SW480 (cell line): ENCODE data around the gene MRPS14.
"Not testable (repeated sequence)": the region's sequence is repeated elsewhere in the genome, so short reads cannot be mapped to it uniquely, and the experiment has no call there.

Source experiments
- DNase-seq: peaks from one replicate; pipeline ENCODE4 v3.0.0-alpha.2; 2016; ENCODE audit warnings: low spot score

Gene MRPS14

DNA sequence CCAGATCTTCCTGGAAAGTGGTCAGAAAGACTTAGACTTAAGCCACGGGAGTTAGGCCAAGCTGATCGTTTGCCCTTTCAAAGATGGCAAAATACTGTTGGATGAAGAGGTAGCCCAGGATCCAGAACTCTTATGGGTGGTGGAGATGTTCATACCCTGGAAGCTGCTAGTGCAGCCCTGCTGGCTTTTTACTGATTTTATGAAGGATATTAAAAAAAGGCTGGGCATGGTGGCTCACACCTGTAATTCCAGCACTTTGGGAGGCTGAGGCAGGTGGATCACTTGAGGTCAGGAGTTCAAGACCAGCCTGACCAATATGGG lies 657 bp upstream of the MRPS14 start:
- not testable (repeated sequence) for DNase-seq

DNA sequence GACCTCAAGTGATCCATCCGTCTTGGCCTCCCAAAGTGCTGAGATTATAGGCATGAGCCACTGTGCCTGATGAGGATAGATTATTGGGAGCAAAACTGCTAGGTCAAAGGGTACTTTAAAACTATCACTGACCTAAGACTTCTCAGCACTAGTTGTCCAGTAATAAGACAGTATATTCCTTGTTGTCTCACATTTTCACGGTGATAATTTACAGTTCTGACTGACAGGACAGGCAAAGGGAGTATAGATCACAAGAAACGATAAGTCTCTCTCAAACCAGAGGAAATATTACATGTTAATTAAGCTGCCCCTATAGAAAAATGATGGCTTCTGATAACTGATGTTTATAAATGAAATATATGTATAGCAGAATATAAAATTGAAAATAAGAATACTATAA lies 3.7 kb downstream of the MRPS14 start:
- no peak for DNase-seq

DNA sequence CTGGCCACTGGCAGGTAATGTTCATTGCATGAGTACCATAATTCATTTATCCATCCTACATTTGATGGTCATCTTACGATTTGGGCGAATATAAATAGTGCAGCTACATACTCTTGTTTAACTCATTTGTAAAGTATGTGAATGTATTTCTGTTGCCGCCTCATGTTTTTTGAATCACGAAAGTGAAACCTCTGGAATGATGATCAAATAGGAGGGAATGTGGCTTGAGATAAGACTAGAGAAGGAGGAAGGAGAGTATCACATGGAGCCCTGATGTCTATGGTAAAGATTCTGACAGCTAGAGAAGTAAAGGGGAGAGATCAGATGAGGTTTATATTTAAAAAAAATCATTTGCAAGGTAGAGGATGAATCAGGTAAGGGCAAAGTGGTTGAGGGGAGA lies 8.0 kb downstream of the MRPS14 start:
- no peak for DNase-seq

DNA sequence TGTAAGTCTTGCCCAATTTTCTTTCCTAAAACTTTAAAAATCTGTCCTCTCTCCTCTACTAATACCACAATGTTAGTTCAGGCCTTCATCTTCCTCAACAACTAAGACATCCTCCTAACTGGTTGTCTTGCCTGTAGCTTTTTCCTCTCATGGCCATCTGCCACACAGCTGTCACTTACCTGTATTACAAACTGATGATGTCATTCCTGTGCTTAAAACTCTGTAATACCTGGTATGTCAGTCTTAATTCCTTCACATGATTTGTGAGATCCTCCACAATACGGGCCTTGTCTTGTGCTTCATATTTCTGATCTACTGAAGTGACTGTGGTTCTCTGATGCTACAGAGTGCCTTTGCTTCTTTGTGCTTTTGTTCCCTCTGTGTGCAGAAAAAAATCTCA lies 9.8 kb downstream of the MRPS14 start:
- no peak for DNase-seq

DNA sequence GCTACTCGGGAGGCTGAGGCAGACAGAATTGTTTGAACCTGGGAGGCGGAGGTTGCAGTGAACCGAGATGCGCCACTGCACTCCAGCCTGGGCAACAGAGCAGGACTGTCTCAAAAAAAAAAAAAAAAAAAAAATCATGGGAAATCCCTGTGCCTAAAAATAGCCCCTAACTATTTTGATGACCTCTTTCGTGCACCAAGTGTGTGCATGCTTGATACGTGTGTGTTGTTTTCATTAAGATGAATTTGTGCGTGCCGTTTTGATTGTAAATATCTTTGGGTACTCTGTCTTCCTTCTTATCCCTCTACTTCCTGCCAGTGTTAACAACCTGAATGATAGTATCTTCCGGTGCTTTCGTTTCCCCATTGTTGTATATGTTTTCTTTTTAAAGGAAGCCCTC lies 13.7 kb downstream of the MRPS14 start:
- DNase-seq = no peak

DNA sequence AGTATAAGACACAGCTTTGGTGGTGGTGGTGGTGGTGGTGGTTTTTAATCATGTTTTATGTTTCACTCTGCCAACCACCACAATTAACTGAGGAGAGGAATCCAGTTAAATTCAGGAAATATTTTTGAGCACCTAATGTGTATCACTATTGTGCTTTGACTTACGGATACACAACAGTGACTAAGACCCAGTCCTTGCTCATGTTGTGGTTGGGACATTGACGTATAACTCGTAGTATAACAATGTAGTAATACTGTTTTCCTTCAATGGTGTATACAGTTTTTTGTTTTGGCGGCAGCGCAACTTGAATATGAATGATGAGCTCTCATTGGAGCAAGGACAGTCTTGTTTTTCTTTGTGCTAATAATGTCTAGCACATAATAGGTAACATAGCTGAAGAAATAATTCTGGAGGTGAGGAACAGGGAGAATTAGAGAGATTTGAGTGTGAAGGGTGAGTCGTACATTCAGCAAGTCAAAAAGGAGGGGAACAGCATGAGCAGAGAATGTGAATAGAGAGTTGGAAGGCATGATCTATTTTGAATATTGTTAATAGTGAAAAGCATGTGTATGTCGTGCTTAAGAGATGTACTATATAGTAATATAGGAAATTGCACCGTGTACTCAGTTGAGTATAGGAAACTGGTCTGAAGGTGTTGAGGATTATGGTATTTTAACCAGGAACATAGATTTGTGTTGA lies 18.0 kb downstream of the MRPS14 start:
- no peak for DNase-seq

DNA sequence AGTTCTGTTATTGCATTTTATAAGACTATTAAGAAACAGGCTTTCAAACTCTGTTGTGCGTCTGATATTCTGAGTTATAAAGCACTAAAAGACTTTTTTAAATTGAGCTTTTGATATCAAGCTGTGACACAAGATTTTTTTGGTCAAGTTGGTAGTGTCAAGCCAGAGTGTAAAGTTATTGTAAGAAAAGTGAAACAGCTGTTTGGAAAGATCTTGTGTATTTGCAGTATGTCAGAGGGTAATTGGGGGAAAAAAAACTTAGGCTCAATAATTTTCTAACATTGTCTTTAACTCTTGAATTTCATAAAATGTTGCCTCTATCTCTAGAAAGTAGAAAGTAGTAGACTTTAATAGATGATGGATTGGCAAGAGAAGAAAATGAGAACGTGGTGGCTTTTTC lies 19.7 kb downstream of the MRPS14 start:
- no peak for DNase-seq

DNA sequence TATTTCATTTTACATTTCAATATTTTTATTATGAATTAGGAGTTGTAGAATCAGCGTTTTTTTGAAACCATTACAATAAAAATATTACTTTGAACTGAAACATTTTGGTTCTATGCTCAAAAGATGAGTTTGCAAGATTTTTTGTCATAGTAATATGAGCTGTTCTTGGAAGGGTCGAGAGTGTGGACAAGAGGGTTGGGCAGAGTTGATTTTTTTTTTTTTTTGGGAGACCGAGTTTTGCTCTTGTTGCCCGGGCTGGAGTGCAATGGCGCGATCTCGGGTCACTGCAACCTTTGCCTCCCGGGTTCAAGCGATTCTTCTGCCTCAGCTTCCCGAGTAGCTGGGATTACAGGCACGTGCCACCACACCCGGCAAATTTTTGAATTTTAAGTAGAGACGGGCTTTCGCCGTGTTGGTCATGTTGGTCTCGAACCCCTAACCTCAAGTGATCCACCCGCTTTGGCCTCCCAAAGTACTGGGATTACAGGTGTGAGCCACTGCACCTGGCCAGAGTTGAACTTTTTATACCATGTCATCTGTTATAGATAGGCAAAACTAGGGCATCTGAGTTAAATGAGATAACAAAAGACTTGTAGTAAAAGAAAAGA lies 20.2 kb downstream of the MRPS14 start:
- DNase-seq = no peak

DNA sequence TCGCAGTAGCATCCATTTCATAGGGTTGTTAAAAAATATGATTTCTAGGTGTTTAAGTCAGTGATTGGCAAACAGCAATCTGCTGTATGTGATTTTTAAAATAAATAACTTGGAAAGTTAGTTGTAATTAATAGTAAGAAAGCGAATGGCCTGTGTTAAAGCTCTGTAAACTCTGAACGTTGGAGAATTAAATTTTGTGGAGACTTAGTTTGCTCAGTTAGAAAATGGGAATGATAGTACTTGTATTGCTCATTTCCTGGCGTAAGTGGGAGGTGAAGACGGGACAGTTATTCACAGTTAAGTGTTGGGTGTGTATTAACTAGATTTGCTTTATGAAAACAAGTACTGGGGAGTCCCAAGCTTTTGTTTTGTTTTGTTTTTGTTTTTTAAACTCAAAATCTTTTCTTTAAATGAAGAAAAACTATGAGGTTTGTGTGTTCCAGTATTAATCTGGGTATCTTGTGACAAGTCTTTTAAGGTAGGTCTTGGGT lies 22.5 kb downstream of the MRPS14 start:
- peak; percentile 6 for DNase-seq

DNA sequence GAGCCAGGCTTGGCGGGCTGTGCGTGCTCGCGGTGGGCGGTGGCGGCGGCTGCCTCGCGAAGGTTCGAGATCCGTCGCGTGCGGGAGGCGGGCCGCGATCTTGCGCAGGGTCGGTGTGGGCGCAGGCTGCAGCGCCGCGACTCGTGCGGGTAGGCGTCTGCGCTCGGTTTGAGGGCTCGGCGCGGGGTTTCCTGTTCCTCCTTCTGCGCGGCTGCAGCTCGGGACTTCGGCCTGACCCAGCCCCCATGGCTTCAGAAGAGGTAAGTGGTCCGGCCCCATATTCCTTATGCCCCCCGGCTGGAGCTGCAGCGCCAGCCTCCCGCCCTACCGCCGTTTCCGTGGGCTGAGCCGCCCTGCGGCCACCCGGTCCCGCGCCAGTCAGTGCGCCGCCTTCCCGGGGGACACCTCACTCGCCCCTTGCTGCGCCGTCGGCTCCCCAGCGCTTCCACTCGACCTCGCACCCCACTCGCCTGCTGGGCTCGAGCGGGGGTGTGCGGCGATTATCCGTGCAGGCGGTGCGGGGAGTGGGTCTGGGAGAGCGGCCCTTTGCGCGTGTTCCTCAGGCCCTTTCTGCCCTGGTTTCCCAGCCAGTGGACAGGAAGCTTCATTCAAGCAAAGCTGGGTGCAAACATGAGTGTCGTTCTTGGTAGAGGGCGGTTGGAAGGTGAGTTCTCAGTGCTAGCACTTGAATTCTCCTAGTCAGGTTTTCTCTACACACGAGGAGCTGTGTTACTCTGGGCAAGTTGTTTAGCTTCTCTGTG lies 23.1 kb downstream of the MRPS14 start, which contains the start of gene CACYBP:
Gene CACYBP (plus strand): TSS at position 12 of the 761 bp plus-strand sequence. CDS start 234 bp downstream, at position 246.
- DNase-seq = peak; percentile 34

DNA sequence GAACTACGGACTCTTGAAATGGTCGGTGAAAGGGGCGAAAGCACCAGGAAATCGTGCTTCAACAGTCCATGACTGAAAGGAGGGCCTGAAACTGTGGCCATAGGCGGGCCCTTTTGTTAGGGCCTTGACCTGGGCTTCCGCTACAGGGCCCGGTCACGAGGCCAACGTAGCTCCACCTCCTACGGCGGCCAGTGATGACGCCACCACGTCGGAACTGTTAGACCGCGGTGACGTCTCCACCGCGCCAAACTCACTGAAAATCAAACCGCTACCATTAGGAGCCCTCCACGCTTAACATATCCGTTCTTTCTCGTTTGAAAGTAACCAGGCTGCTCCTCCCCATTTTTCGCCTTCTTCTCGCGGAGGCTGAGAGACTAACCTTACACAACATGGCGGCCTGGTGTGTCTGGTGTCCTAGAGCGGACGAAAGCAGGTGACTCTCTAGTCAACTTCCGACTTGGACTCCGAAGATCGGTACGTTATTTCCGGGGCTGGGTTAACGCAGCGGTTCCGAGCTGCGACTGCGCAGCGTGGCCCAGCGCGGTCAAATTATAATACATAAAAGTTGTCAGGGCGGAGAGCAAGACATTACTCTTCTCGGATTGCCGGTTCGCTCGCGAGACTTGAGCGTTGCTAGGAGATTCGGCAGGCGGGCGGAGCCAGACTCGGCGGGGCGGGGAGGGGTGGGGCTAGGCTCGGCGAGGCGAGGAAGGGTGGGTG lies 23.8 kb downstream of the MRPS14 start:
- DNase-seq = peak; percentile 98

DNA sequence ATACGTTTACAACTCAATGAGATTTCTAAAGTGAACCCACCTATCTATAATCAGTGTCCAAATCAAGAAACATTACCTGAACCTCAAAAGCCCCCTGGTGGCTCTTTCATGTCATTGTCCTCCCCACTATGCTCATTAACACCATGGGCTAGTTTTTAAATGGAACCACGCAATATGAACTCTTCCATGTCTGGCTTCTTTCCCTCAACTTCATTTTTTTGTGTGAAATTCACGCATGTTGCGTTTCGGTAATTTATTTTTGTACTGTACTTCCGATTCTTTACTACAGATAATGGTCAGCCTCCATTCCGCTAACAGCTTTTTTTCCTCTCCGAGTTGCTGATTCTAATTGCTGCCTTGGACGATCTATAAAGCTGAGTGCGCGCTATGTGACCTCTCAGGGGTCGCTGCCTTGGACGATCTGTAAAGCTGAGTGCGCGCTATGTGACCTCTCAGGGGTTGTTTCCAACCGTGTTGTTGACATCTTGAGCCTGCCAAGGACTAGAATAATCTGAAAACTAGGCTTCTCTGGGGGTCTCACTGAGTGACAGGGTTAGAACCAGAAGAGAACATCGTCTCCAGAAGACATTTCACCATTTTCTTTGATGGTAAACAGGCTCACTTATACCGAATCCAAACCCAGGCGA lies 24.5 kb downstream of the MRPS14 start:
- peak; percentile 82 for DNase-seq

DNA sequence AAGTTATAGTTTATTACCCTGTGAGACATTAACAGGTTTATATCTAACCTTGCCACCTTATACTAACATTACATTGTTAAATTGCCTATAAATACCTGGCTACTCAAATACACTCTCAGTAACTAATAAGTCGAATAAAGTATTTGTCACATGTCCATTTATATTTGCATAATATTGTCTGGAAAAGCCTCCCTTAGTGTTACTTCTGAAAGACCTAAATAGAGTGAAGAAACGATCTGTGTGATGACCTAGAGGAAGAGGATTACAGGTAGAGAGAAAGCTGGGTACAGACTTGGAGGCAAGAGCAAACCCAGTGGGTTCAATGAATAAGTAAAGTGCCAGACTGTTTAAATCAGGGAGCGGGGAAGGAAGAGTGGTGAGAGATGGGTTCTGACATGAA lies 26.2 kb downstream of the MRPS14 start:
- DNase-seq = no peak

DNA sequence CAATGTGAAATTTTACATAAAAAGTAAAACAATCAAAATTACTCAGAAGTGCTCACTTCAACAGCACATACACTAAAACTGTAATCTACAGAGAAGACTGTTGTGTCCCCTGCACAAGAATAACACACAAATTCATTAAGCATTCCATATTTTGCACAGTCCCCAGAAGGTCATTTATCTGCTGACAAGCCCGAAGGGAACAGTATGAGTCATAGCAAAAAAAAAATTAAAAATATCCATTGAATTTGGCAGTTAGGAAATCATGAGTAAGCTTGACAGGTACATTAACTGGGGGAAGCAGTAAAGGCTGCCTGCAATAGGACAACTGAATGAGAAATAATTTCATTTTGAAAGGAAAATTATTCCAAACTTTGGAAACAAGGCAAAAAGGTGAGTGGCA lies 26.7 kb downstream of the MRPS14 start:
- no peak for DNase-seq

DNA sequence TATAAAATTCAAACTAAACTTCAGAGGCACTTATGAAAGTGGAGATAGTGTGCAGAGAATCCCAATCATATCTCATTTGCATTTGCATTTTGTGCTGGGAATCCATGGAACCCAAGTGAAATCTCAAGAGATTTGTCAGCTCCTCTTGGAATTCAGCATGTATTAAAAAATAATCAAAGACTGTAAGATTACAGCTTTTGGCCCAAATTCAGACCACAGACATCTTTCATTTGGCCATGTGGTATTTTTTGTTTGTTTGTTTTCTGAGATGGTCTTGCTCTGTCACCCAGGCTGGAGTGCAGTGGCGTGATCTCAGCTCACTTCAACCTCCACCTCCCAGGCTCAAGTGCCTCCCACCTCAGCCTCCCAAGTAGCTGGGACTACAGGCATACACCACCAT lies 27.3 kb downstream of the MRPS14 start:
- DNase-seq = no peak

DNA sequence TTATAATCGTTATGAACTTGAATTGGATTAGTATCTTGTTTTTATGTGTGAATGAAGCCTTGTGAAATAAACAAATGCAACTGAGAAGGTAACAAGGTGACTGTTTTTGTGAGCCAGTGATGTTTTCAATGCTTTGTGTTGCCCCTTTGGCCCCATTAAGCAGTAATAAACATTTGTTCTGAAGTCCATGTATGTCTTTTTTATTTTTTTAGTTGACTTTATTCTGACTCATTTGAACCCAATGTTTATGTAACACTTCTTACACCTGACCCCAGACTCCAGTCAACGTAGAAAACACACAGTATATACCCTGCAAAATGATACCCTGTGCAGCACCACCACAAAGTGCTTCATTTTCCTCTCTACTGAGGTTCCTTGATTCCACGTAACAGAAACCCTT lies 28.1 kb downstream of the MRPS14 start:
- DNase-seq = no peak

DNA sequence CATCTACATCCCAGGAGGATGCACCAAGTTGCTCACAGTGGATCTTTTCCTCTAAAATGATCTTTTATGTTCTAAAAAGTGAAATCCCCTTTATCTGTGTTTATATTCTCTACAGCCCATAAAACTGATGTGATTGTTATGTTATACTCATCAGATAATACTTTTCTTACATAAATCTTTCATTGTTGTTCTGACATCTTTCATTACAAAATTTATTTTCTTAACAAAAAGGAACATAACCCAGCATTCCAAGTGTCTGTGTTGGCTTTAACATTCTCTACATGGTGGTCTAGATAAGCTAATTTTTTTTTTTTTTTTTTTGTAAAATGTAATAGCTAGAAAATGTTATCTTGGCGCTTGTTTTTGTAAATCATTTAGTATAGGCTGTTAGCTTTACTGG lies 31.8 kb downstream of the MRPS14 start:
- no peak for DNase-seq

DNA sequence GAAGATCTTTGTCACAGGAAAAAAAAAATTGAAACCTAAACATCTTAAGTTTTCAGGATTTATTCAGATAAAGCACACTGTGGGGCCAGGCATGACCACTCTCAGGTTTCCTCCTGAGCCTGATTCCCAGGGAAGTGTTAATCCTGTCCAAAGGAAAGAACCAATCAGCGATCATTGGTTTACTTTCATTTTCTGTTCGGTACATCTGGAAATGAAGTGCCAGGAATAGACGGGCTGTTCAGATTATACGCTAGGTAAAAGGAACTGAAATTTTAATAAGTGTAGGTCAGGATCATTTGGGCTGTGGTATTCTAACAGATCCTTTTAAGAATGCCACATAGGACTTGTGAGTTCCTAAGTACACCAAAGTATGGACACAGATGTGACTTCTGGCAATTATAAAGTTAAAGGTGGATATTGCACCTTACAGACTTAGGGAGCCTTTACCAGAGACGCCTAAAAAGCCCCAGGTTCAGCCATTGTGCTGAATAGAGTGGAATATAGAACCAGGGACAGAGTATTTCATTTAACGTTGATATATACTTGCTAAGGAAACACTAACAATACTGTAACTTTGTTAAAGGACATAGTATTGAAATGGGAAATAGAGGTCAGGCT lies 32.7 kb downstream of the MRPS14 start:
- peak; percentile 49 for DNase-seq

DNA sequence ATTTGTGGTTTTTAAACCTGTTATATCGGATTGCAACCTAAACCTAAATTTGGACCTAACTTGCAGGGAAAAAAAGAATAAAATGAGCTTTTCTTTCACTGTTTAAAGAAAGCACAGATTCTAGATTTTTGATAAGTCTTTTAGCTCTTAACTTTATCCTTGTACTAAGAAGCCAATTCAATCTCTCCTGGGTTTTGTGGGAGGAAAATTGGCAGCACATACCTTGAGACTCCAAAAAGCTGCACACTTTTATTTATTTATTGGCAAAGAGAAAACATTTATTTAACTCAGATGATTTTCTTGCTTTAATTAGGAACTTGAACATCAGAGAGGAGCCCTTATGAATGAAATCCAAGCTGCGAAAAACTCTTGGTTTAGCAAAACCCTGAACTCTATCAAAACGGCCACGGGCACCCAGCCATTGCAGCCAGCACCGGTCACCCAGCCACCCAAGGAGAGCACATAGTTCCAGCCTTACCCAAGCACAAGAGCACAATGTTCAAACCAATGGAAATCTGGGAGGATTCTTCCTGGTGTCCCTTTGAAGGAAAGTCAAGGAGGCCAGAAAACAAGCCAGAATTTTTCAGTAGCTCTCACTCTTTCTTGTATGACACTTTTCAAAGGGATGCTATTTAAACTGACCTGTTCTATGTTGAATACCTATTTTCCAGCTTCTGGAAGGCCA lies 33.5 kb downstream of the MRPS14 start:
- no peak for DNase-seq

DNA sequence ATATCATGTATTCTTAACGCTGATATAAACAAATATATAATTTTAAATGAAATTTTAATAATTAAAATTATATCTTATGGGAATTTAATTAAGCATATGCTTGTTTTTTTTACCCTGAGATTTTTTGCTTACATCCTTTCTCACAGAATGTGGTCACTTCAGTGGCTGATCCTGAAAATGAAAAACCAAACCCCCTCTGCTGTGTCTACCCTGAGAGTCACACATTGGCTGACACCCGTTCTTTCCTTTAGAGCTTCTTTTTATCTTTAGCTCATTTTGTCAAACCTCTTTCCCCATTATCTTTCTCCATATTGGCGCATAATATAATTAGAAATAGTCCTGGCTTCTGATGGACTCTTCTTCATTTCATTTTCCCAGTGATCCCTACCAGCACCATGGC lies 34.2 kb downstream of the MRPS14 start:
- DNase-seq = no peak

DNA sequence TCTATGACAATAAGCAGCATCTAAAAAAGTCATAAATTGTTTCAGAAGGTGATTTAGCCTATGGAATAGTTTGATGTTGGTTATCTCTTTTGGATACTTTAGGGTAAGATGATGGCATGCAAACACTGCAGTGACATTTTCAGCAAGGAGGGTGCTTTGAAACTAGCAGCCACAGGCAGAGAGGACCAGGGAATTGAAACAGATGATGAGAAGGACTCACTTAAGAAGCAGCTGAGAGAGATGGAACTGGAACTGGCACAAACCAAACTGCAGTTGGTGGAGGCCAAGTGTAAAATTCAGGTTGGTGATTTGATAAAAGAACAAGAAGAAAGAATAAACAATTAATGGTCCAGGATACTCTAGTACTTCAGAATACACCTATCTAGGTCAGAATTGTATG lies 34.7 kb downstream of the MRPS14 start:
- no peak for DNase-seq
